Esophagus muscularis mucosa (tissue), 4 donors: ENCODE results near the gene BAX.

Experiments used
- CTCF ChIP-seq, 3 experiments: fragments of 200-600 bp in 2 of 3; fragments of 450-650 bp in 1 of 3; sonication (generic) in 2 of 3; IDR thresholded peaks; one replicate each; pipeline ENCODE4 v1.5.1; 2017 to 2019; ENCODE audit warnings: antibody characterized with exemption in 3 of 3, mild to moderate bottlenecking in 2 of 3, moderate library complexity in 1 of 3
- EP300 ChIP-seq: sonication (generic); formaldehyde crosslinking; IDR thresholded peaks from one replicate; pipeline ENCODE4 v1.6.1; 2017; ENCODE audit warnings: antibody characterized with exemption
- POLR2A ChIP-seq: fragments of 450-650 bp; IDR thresholded peaks from one replicate; pipeline ENCODE4 v1.6.1; 2017; ENCODE audit warnings: antibody characterized with exemption, moderate library complexity, mild to moderate bottlenecking, low read depth
- POLR2AphosphoS5 ChIP-seq, 2 donors: sonication (generic); formaldehyde crosslinking; IDR thresholded peaks; one replicate each; pipeline ENCODE4 v1.6.1; 2017; ENCODE audit warnings: antibody characterized with exemption in 2 of 2

DNA sequence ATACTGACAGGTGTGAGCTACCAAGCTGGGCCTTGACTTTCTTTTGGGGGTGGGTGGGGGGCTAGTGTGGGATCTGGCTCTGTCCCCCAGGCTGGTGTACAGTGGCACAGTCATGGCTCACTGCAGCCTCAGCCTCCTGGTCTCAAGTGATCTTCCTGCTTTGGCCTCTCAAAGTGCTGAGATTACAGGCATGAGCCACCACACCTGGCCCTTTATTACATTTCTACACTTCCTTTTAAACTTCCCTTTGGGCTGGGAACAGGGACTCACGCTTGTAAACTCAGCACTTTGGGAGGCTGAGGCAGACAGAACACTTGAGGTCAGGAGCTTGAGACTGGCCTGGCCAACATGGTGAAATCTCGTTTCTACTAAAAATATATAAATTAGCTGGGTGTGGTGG lies 22.4 kb downstream of the BAX start:
- TF ChIP-seq POLR2A (no peak), CTCF (IDR thresholded peaks at IDR 0.05) (no peak), EP300 (no peak), POLR2AphosphoS5 (IDR thresholded peaks at IDR 0.05) (no peak)
